NCI-H2029 treated with DMSO at 0.1 percent for 48 hours (cell line): ENCODE data around the gene KRABD2.
"Not testable (repeated sequence)": the region's sequence is repeated elsewhere in the genome, so short reads cannot be mapped to it uniquely, and the experiment has no call there.

Experiments
- DNase-seq: peaks from one replicate; lab custom pipeline; 2025; lab: John Stamatoyannopoulos, UW

The KRABD2 gene

DNA sequence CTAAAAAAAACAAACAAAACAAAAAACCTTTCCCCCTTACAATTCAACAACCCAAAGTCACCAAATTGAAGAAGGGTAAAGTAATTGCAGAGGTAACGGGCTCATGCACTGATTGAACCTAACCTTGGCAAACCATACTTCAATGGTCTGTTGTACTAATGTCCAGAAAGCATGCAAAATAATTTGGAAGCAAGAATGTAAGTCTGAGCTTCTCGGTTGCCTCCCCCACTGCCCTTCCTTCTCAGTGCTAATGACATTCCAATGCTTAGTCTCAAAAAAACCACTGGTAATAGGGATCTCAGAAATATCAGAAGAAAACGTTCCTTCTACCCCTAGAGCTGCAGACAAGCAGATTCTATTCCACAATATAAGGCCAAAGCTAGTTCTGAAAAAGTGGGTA is 15.8 kb downstream of the KRABD2 start:
- no peak for DNase-seq

DNA sequence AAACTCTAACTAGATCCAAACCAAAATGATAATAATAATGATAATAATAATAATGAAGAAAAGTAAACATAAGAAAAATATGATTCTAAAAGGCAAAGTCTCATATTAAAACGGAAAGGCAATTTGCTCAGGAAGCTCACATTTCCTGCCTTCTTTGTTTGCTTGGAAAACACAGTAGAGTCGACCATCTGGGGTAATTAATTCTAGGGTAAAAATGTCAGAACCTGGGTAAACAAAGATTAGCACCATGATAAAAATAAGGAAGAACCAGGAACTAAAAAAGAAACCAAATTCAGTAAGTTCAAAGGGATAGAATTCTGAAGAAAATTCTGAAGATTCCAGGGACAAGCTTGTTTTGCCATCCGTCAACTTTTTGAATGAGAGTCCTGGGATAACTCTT is 16.2 kb downstream of the KRABD2 start:
- DNase-seq: no peak

GRCh38 chr17:8359769-8360168 is 16.7 kb downstream of the KRABD2 start:
- no peak for DNase-seq

- no peak for DNase-seq
Observed at GRCh38 chr17:8357910-8358309, 18.6 kb downstream of the KRABD2 start.

GRCh38 chr17:8354236-8354635 is 22.3 kb downstream of the KRABD2 start:
- no peak for DNase-seq

DNA sequence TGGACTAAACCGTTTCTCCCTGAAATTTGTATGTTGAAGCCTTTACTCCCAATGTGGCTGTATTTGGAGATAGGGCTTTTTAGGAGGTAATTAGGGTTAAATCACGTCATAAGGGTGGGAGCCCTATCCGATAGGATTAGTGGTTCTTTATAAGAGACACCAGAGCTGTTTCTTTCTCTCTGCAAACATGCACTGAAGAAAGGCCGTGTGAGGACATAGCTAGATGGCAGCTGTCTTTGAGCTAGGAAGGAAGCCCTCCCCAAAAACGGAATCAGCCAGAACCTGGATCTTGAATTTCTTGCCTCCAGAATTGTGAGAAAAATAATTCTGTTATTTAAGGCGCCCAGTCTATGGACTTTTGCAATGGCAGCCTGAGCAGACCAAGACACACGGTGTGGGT is 22.8 kb downstream of the KRABD2 start:
- no peak for DNase-seq

DNA sequence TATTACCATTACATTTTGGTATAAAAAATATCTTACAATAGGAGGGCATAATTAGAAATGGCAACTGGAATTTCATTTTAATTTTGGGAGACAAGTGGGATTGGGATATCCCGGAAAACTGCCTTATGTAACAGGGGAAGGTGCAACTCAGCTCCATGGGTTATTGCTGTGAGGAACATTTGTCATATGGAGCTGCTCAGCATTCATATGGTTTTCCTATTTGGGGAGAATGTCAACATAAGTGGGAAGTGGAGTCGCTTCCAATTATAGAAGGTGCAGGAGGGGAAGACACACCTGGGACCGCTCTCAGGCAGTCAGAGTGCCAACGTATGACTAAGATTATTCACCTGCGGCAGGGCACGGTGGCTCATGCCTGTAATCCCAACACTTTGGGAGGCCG is 26.2 kb downstream of the KRABD2 start:
- no peak for DNase-seq

- not testable (repeated sequence) for DNase-seq
Observed at GRCh38 chr17:8347001-8347400, 29.5 kb downstream of the KRABD2 start.

GRCh38 chr17:8345951-8346665 is 30.4 kb downstream of the KRABD2 start:
- DNase-seq: no peak

GRCh38 chr17:8345052-8345690 is 31.3 kb downstream of the KRABD2 start:
- no peak for DNase-seq

- DNase-seq: no peak
Observed at GRCh38 chr17:8341456-8341855, 35.0 kb downstream of the KRABD2 start.

DNA sequence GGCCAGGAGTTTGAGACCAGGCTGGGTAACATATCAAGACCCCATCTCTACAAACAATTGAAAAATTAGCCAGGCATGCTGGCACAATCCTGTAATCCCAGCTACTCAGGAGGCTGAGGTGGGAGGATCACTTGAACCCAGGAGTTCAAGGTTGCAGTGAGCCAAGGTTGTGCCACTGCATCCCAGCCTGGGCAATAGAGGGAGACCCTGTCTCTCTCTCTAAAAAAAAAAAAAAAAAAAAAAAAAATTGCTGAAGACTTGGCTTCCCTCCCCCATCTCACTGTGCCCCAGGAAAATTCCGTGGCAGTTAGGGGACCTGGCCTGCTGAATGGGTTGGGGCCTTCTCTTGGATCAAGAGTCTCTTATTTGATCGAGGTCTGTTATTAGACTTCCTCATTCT is 37.0 kb downstream of the KRABD2 start, which contains the start of gene ODF4:
Gene ODF4 (plus strand): TSS at position 301 of the 400 bp plus-strand sequence. CDS start 212 bp downstream, outside the sequence.
- DNase-seq: no peak

- no peak for DNase-seq
Observed at GRCh38 chr17:8338753-8339140, 37.8 kb downstream of the KRABD2 start.

DNA sequence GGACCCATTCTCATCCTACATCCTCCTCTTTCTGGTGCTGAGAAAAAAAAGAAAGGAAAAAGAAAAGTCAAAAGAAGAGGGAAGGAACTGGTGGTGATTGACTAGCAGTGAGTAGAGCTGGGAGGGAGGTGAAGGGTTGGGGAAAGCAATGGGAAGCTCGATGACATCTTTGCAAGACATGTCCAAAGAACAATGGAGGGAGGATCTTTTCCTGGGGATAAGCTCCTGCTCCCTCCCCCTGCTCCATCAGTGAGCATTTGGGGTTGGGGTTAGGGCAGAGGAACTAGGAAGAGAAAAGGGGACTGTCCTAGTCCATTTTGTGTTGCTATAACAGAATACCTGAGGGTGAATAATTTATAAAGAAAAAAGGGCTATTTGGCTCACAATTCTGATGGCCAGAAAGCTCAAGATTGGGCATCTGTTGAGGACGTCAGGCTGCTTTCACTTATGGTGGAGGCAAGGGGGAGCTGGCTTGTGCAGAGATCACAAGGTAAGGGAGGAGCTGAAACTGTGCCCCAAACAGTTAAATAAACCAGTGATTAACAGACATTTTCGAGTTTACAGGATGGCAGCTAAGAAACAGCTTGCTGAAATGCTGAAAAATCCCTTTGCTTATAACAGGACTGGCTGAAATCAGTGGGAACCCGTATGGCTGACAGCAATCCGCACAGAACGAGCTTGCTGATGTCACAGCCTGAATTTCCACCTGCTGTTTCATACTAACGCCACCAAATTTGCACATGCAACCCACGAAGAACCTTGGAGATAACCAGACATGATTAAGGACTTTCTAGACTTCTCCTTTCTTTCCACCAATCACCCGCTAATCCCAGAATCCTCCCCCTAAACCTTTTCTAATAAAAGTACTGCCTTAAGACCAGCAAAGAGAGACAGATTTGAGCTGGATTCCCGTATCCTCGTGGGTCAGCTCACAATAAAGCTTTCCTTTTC is 38.4 kb downstream of the KRABD2 start:
- DNase-seq: no peak

DNA sequence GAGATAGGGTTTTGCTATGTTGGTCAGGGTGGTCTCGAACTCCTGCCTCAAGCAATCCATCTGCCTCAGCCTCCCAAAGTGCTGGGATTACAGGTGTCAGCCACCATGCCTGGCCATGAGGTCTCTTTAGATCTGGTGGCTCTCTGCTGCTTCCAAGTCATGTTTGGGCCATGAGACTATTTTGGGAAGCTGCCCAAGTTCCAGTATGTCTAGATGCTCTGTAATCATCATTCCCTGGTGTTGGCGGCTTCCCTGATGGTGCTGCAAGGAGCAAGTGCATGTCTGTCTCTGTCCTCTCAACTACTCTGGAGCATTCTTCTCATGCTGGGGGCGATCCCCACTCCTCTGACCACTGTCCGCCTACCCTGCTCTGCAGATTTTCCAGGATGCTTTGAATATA is 43.2 kb downstream of the KRABD2 start:
- no peak for DNase-seq

- DNase-seq: no peak
Observed at GRCh38 chr17:8332688-8333087, 43.8 kb downstream of the KRABD2 start.

GRCh38 chr17:8332128-8332527 is 44.4 kb downstream of the KRABD2 start:
- DNase-seq: no peak

GRCh38 chr17:8327303-8327649 is 49.2 kb downstream of the KRABD2 start:
- no peak for DNase-seq
